A549 treated with ZK216348 at 1 μM for 4 hours (cell line): ENCODE measurements around the gene MS4A7. TPM values are rescaled to one million over a fixed set of nuclear protein-coding genes. Genes with fewer than 3 reads are reported as not detected.

ENCODE experiments used
- total RNA-seq: library from RNA; stranded (reverse); fragments of 200-300 nt; extraction: Qiagen RNA extraction; gene quantifications from 5 replicates; pipeline ENCODE4 v1.2.3, GENCODE V29; 2022; ENCODE audit warnings: low read depth

The MS4A7 gene, protein sequence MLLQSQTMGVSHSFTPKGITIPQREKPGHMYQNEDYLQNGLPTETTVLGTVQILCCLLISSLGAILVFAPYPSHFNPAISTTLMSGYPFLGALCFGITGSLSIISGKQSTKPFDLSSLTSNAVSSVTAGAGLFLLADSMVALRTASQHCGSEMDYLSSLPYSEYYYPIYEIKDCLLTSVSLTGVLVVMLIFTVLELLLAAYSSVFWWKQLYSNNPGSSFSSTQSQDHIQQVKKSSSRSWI
- not detected in 5 replicates for total RNA-seq

DNA sequence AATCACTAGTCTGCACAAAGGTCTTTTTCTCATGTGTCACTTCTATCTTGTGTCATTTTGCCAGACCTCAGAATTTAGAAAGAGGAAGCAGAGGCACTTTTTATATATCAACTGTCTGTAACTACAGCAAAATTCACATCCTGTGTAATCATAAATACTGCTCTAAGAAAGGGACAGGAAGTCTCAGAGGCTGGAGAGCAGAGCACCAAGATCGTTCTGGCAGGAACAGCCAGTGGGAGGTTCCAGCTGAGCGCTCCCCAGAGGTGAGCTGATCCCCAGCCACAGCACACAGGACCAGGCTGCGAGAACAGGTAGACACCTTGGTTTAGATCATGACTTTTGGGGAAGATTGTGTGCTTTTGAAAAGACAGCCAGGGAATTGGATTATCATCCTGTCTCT lies at the start of gene MS4A7:
TSS of gene MS4A7 (plus strand) at position 179 of the 400 bp plus-strand sequence. CDS start 4,610 bp downstream, outside the sequence.

GRCh38 chr11:60396382-60396781 lies 18.1 kb downstream of the MS4A7 start, which contains the start of gene MS4A14:
MS4A14 (plus strand) TSS chr11:60396459; CDS start chr11:60396579, 120 bp downstream.

DNA sequence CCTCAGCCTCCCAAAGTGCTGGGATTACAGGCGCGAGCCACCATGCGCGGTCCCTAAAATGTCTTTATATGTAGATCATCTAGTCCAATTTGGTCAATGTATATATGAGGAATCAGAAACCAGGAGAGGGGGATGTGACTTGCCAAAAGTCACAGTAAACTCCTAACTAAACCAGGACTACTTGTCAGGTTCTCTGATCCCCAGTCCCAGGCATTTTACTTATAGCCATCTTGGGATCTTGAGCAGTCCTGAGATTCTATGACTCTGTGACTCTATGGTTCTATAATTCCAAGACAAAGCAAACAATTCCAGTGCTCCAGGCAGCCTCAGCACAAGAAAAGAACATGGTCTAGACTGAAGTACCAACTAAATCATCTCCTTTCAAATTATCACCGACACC lies 50.9 kb downstream of the MS4A7 start, which contains the start of gene MS4A5:
TSS of gene MS4A5 (plus strand) at position 301 of the 400 bp plus-strand sequence. CDS start 103 bp downstream, outside the sequence.

Other genes with a start within 250 kb of the MS4A7 start
- not detected in 5 replicates for gene MS4A6A, start 195.4 kb upstream of the MS4A7 start, total RNA-seq
- not detected in 5 replicates for gene MS4A4E, start 135.4 kb upstream of the MS4A7 start, total RNA-seq
- gene MS4A4A, start 97.9 kb upstream of the MS4A7 start, total RNA-seq: not detected in 5 replicates
- not detected in 5 replicates for gene MS4A6E, start 51.3 kb upstream of the MS4A7 start, total RNA-seq
- gene MS4A14, start 17.9 kb downstream of the MS4A7 start, total RNA-seq: not detected in 5 replicates
- gene MS4A5, start 51.0 kb downstream of the MS4A7 start, total RNA-seq: not detected in 5 replicates
- not detected in 5 replicates for gene MS4A1, start 77.3 kb downstream of the MS4A7 start, total RNA-seq
- not detected in 5 replicates for gene MS4A12, start 114.2 kb downstream of the MS4A7 start, total RNA-seq
- not detected in 5 replicates for gene MS4A13, start 136.9 kb downstream of the MS4A7 start, total RNA-seq